PC-9 (cell line): ENCODE results near the gene FILIP1L. TPM values are rescaled to one million over a fixed set of nuclear protein-coding genes. Genes with fewer than 3 reads are reported as not detected.

Source experiments
- BruUV-seq: library from RNA; stranded (reverse); fragments of 400-500 nt; replicated peaks from 2 replicates; lab custom pipeline; 2021; lab: Mats Ljungman, UMichigan
- CTCF ChIA-PET: fragments of 300-600 bp; sonication (Branson Sonifier 250); formaldehyde crosslinking; loops from one replicate; lab custom pipeline; 2022; ENCODE audit warnings: antibody characterized with exemption; lab: Charles Lee
- POLR2A ChIA-PET: fragments of 300-600 bp; sonication (Branson Sonifier 250); formaldehyde crosslinking; loops from one replicate; lab custom pipeline; 2022; ENCODE audit warnings: antibody characterized with exemption; ENCODE audit not compliant: unreplicated experiment; lab: Charles Lee
- DNase-seq, 2 experiments: peaks; one replicate each; pipeline versions ENCODE4 v3.0.0 to v3.0.0-alpha.2; 2015 to 2022; ENCODE audit warnings: mixed read lengths in 1 of 2
- H2AFZ ChIP-seq: fragments of 200-600 bp; sonication (generic); 2 replicates; pipeline ENCODE4 v1.8.1; 2017; ENCODE audit warnings: antibody characterized with exemption
- H3F3A ChIP-seq: fragments of 200-600 bp; sonication (generic); 2 replicates; pipeline ENCODE4 v1.8.1; 2017; ENCODE audit warnings: antibody characterized with exemption, mild to moderate bottlenecking, low read depth; ENCODE audit not compliant: insufficient read depth
- H3K27ac ChIP-seq: fragments of 200-600 bp; sonication (generic); 2 replicates; pipeline ENCODE4 v1.6.1; 2016; ENCODE audit warnings: mixed run types
- H3K27me3 ChIP-seq: fragments of 200-600 bp; sonication (generic); 2 replicates; pipeline ENCODE4 v1.6.1; 2016; ENCODE audit warnings: low read depth, mixed run types; ENCODE audit not compliant: insufficient read depth
- H3K36me3 ChIP-seq: fragments of 200-600 bp; sonication (generic); 2 replicates; pipeline ENCODE4 v1.6.1; 2016; ENCODE audit warnings: low read depth, mixed run types
- H3K4me1 ChIP-seq: fragments of 200-600 bp; sonication (generic); replicated peaks from 2 replicates; pipeline ENCODE4 v1.6.1; 2016; ENCODE audit warnings: mixed run types; ENCODE audit not compliant: insufficient read depth
- H3K4me2 ChIP-seq: fragments of 200-600 bp; sonication (generic); 2 replicates; pipeline ENCODE4 v1.6.1; 2017; ENCODE audit warnings: mixed run types
- H3K4me3 ChIP-seq: fragments of 200-600 bp; sonication (generic); 2 replicates; pipeline ENCODE4 v1.6.1; 2016; ENCODE audit warnings: mixed run types
- H3K79me2 ChIP-seq: fragments of 200-600 bp; sonication (generic); 2 replicates; pipeline ENCODE4 v1.6.1; 2017; ENCODE audit warnings: low read depth, mixed run types
- H3K9me2 ChIP-seq: fragments of 200-600 bp; sonication (generic); 2 replicates; pipeline ENCODE4 v1.8.1; 2017; ENCODE audit warnings: mild to moderate bottlenecking; ENCODE audit not compliant: insufficient read depth
- H3K9me3 ChIP-seq: fragments of 200-600 bp; sonication (generic); 2 replicates; pipeline ENCODE4 v1.8.1; 2016; ENCODE audit warnings: low read depth; ENCODE audit not compliant: insufficient read depth
- H4K20me1 ChIP-seq: fragments of 200-600 bp; sonication (generic); 2 replicates; pipeline ENCODE4 v1.8.1; 2017; ENCODE audit not compliant: insufficient read depth
- EZH2 ChIP-seq: fragments of 200-600 bp; sonication (generic); IDR thresholded peaks from 2 replicates; pipeline ENCODE4 v1.8.0; 2017; ENCODE audit warnings: antibody characterized with exemption, low read depth
- intact Hi-C: fragments of 100-400 bp; cut with micrococcal nuclease; formaldehyde crosslinking; loops from one replicate; pipeline ENCODE4 v1.10.0; 2022; ENCODE audit not compliant: unreplicated experiment
- total RNA-seq: library from RNA; stranded (reverse); gene quantifications from 2 replicates; pipeline ENCODE4 v1.2.3, GENCODE V29; 2021
- TF ChIP-seq, protein P1 (sequence below): fragments of 200-600 bp; sonication (generic); conservative IDR thresholded peaks from 2 replicates; pipeline ENCODE4 v1.6.1; 2017; ENCODE audit warnings: mixed run types, antibody characterized with exemption, mild to moderate bottlenecking, moderate library complexity

FILIP1L gene
- total RNA-seq, 1 experiment from 2014 or later, result 16.8 TPM

- Histone ChIP-seq H3K9me2 (no peaks in the 10 kb centered on the region), H3K27ac (no peak overlapping the region), H3K36me3 (no peaks in the 10 kb centered on the region), H4K20me1 (no peaks in the 10 kb centered on the region), H3K4me1 (no peaks in the 10 kb centered on the region), H3K79me2 (no peaks in the 10 kb centered on the region), H2AFZ (no peak overlapping the region), H3K9me3 (no peaks in the 10 kb centered on the region), H3K4me3 (no peak overlapping the region), H3F3A (no peaks in the 10 kb centered on the region), H3K27me3 (no peaks in the 10 kb centered on the region), H3K4me2 (no peak overlapping the region)
- POLR2A ChIA-PET, result no interaction called here
- no peak for DNase-seq
- intact Hi-C loops, result no loop called here
- CTCF ChIA-PET, result no interaction called here
- TF ChIP-seq, protein P1, sequence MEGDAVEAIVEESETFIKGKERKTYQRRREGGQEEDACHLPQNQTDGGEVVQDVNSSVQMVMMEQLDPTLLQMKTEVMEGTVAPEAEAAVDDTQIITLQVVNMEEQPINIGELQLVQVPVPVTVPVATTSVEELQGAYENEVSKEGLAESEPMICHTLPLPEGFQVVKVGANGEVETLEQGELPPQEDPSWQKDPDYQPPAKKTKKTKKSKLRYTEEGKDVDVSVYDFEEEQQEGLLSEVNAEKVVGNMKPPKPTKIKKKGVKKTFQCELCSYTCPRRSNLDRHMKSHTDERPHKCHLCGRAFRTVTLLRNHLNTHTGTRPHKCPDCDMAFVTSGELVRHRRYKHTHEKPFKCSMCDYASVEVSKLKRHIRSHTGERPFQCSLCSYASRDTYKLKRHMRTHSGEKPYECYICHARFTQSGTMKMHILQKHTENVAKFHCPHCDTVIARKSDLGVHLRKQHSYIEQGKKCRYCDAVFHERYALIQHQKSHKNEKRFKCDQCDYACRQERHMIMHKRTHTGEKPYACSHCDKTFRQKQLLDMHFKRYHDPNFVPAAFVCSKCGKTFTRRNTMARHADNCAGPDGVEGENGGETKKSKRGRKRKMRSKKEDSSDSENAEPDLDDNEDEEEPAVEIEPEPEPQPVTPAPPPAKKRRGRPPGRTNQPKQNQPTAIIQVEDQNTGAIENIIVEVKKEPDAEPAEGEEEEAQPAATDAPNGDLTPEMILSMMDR, result no peak
- BruUV-seq, result no TSS peak
Observed at GRCh38 chr3:99953596-99953995, 160.7 kb downstream of the FILIP1L start.

GRCh38 chr3:99952306-99952705 is 162.0 kb downstream of the FILIP1L start:
- Histone ChIP-seq H3F3A (no peaks in the 10 kb centered on the region), H3K4me3 (no peak overlapping the region), H3K9me3 (no peaks in the 10 kb centered on the region), H4K20me1 (no peaks in the 10 kb centered on the region), H3K9me2 (no peaks in the 10 kb centered on the region), H3K79me2 (no peaks in the 10 kb centered on the region), H2AFZ (no peak overlapping the region), H3K4me1 (no peaks in the 10 kb centered on the region), H3K27me3 (no peaks in the 10 kb centered on the region), H3K27ac (no peak overlapping the region), H3K36me3 (no peaks in the 10 kb centered on the region), H3K4me2 (no peak overlapping the region)
- no peak for DNase-seq
- no TSS peak for BruUV-seq
- ChIA-PET POLR2A (no interaction called here), CTCF (no interaction called here)
- TF ChIP-seq EZH2, result no peak
- TF ChIP-seq, protein P1, result no peak
- intact Hi-C loops, result no loop called here

DNA sequence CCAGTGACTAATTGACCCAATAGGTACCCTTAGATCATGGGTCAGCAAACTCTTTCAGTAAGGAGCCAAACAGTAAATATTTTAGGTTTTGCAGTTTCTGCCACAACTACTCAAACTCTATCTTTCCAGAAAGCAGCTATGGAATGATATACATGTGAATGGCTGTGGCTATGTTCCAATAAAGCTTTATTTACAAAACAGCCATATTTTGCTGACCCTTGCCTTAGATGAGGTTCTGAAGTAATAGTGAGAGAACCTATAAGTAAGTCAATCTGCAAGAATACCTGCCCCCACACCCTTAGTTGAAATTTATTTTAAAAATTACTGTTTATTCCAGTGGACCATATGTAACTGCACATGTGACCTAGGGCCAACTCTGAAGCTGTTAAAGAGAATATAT is 162.6 kb downstream of the FILIP1L start:
- CTCF ChIA-PET, result no interaction called here

More for the DNA sequence above, 162.6 kb downstream of the FILIP1L start:
- BruUV-seq, result no TSS peak
- Histone ChIP-seq H3K4me1 (no peaks in the 10 kb centered on the region), H3K27ac (no peak overlapping the region), H3F3A (no peaks in the 10 kb centered on the region), H3K9me3 (no peaks in the 10 kb centered on the region), H3K36me3 (no peaks in the 10 kb centered on the region), H3K4me2 (no peak overlapping the region), H2AFZ (no peak overlapping the region), H3K27me3 (no peaks in the 10 kb centered on the region), H3K9me2 (no peaks in the 10 kb centered on the region), H3K79me2 (no peaks in the 10 kb centered on the region), H4K20me1 (no peaks in the 10 kb centered on the region), H3K4me3 (no peak overlapping the region)
- no peak for DNase-seq
- POLR2A ChIA-PET, result no interaction called here
- intact Hi-C loops, result no loop called here
- TF ChIP-seq EZH2, result no peak
- TF ChIP-seq, protein P1, result no peak
